Measurements from ENCODE around the gene C3orf20.

DNA sequence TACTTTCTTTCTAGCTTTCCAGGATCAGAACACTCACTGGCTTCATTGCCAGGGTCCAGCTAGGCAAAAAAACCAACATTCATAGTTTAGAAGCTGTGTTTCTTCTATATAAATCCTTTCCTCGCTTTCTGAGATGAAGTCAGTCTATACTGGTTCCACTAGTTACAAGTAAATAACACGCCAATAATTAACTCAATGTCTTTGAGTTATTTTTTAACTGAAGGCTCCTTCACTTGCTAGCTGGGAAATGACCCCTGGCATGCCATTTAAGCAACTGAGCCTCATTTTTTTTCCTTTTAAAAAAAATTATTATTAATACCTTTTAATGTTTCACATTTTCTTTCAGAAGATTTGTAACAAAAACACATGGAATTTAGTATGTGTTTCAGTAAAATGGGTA is 25.5 kb upstream of the C3orf20 start:
- TF ChIP-seq, protein P1, sequence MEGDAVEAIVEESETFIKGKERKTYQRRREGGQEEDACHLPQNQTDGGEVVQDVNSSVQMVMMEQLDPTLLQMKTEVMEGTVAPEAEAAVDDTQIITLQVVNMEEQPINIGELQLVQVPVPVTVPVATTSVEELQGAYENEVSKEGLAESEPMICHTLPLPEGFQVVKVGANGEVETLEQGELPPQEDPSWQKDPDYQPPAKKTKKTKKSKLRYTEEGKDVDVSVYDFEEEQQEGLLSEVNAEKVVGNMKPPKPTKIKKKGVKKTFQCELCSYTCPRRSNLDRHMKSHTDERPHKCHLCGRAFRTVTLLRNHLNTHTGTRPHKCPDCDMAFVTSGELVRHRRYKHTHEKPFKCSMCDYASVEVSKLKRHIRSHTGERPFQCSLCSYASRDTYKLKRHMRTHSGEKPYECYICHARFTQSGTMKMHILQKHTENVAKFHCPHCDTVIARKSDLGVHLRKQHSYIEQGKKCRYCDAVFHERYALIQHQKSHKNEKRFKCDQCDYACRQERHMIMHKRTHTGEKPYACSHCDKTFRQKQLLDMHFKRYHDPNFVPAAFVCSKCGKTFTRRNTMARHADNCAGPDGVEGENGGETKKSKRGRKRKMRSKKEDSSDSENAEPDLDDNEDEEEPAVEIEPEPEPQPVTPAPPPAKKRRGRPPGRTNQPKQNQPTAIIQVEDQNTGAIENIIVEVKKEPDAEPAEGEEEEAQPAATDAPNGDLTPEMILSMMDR (IDR thresholded peaks at IDR 0.05 in 4 of 5, conservative IDR thresholded peaks at IDR 0.05 in 1 of 5), result no peak
- TF ChIP-seq POLR2A (IDR thresholded peaks at IDR 0.05), result no peak

Data from gastrocnemius medialis (tissue), 4 donors.